ENCODE results near the gene SLC5A5. TPM values are rescaled to one million over a fixed set of nuclear protein-coding genes. Genes with fewer than 3 reads are reported as not detected.

The SLC5A5 gene
- total and polyA plus RNA-seq, 3 experiments from 2014 or later = 0.33 to 1.7 (median 1.2) TPM

DNA sequence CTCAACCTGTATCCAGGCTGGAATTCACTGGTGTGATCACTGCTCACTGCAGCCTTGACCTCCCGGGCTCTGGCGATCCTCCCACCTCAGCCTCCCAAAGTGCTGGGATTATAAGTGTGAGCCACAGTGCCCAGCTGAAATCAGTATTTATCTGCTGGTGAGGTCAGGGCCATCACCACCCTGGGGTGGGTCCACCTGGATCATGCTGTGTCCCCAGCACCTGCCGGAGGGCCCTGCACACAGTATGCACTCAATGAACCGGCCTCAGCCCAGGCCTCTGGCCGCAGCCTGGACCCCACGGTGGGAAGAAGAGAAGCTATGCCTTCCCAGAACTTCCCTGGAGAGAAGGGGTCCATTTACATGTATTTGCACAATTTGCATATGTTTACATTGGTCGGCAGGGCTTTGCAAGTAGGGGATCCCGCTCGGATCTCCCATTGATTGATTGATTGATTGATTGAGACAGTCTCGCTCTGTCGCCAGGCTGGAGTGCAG is 2.6 kb upstream of the SLC5A5 start:
- Histone ChIP-seq H3K27me3 (ENCODE audit: insufficient read depth, low read length, poor library complexity, severe bottlenecking) (no peaks in the 10 kb centered on the region), H3K4me1 (ENCODE audit: insufficient read depth, low read length) (peaks cover 19% of the 10 kb centered on the region), H3K27ac (ENCODE audit: low read depth, low read length) (no peak overlapping the region), H3K4me3 (ENCODE audit: low read length) (no peak overlapping the region), H3K9me3 (ENCODE audit: low read length) (no peaks in the 10 kb centered on the region), H3K36me3 (ENCODE audit: insufficient read depth, low read length) (no peaks in the 10 kb centered on the region)
- Mint-ChIP-seq H3K9me3 (no peaks in the 10 kb centered on the region), H3K4me3 (no peak overlapping the region), H3K27ac (no peak overlapping the region), H3K27me3 (peaks cover 0 to 2% of the 10 kb centered on the region in 2 donors), H3K4me1 (peaks cover 0 to 31% (median 4%) of the 10 kb centered on the region in 3 donors), H3K36me3 (peaks cover 0 to 17% (median 2%) of the 10 kb centered on the region in 3 donors)
- ChIA-PET CTCF (interaction anchor here (1.2 kb wide), 1 partner anchor 63 kb away, joined by 3 read pairs; the partner anchor contains the start of gene CCDC124), POLR2A (no interaction called here)
- DNase-seq = no peak

GRCh38 chr19:17871032-17871877 is 490 bp upstream of the SLC5A5 start:
- Mint-ChIP-seq H3K27ac (no peak overlapping the region), H3K36me3 (no peaks in the 10 kb centered on the region), H3K27me3 (peaks cover 0 to 3% of the 10 kb centered on the region in 2 donors), H3K4me1 (peaks cover 0 to 31% (median 6%) of the 10 kb centered on the region in 3 donors), H3K4me3 (peak overlapping the region in 5 of 7 donors; percentile 50 to 75 (median 71)), H3K9me3 (no peaks in the 10 kb centered on the region)
- POLR2A ChIA-PET = interaction anchor here (0.6 to 2.8 kb wide), 2 partner anchors 11 to 61 kb away, joined by 3 to 15 read pairs; partner anchors contain the start of gene RPL18A
- DNase-seq = no peak
- CTCF ChIA-PET = interaction anchor here (0.8 to 4.2 kb wide), 3 partner anchors 12 to 62 kb away, joined by 3 to 21 read pairs (median 5); partner anchors contain the start of genes CCDC124 and RPL18A
- Histone ChIP-seq H3K27ac (ENCODE audit: low read depth, low read length) (no peak overlapping the region), H3K4me1 (ENCODE audit: insufficient read depth, low read length) (peaks cover 19% of the 10 kb centered on the region), H3K36me3 (ENCODE audit: insufficient read depth, low read length) (no peaks in the 10 kb centered on the region), H3K4me3 (ENCODE audit: low read length) (peak overlapping the region; percentile 44), H3K27me3 (ENCODE audit: insufficient read depth, low read length, poor library complexity, severe bottlenecking) (no peaks in the 10 kb centered on the region), H3K9me3 (ENCODE audit: low read length) (no peaks in the 10 kb centered on the region)

- H3K4me3 Mint-ChIP-seq = peak overlapping the region; percentile 35 to 90 (median 58)
These were observed 681 bp downstream of the SLC5A5 start for GRCh38 chr19:17872251-17873001.

DNA sequence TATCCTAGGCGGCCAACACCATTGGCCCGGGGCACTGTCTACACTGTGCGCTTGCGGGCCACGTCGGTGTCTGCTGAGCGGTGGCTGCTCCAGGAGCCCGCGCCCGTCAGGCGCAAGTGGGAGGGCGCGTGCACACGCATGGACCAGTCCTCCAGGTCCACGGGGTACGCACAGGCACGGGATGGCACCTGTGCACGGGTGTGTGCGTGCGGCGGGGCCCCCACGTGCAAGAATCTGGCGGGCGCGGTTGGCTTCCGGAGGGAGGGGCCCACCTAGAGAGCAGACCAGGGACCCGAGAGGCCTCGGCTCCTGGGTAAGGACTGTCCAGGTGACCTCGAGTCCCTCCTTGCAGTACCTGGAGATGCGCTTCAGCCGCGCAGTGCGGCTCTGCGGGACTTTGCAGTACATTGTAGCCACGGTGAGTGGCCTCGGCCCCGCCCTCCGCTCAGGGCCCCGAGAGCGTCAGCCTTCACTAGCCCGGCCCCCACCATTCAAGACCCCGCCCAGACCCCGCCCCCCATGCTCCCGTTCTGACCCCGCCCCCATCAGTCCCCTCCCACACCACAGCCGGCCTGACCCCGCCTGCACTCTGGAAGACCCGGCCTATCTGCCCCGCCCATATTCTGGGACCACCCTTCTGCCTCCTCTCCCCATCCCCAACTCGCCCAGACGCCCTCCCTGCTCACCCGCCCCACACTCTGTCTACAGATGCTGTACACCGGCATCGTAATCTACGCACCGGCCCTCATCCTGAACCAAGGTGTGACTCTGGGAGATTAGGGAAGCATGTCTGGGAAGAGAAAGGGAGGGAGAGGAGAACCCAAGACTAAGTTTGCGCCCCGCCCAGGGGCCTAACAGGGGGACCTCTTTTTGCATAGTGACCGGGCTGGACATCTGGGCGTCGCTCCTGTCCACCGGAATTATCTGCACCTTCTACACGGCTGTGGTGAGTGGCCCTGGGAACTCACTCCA is 2.3 kb downstream of the SLC5A5 start:
- peak overlapping the region; percentile 69 to 85 (median 77) for H3K4me3 Mint-ChIP-seq
- no peaks in the 10 kb centered on the region for H3K36me3 ChIP-seq (ENCODE audit: insufficient read depth, low read length)
- H3K4me1 ChIP-seq (ENCODE audit: insufficient read depth, low read length) = peaks cover 19% of the 10 kb centered on the region
- H3K27ac ChIP-seq (ENCODE audit: low read depth, low read length) = no peak overlapping the region
- H3K27ac Mint-ChIP-seq = peak overlapping the region in 4 of 8 donors; percentile 18 to 76 (median 64)
- H3K9me3 ChIP-seq (ENCODE audit: low read length) = no peaks in the 10 kb centered on the region
- peak overlapping the region; percentile 61 for H3K4me3 ChIP-seq (ENCODE audit: low read length)
- H3K9me3 Mint-ChIP-seq = no peaks in the 10 kb centered on the region
- POLR2A ChIA-PET = no interaction called here
- no peaks in the 10 kb centered on the region for H3K36me3 Mint-ChIP-seq
- DNase-seq = peak; percentile 47 to 75 (median 57)
- CTCF ChIA-PET = interaction anchor here (0.9 to 4.2 kb wide), 2 partner anchors 14 to 15 kb away, joined by 3 to 21 read pairs; partner anchors contain the start of gene RPL18A
- no peaks in the 10 kb centered on the region for H3K27me3 ChIP-seq (ENCODE audit: insufficient read depth, low read length, poor library complexity, severe bottlenecking)
- peaks cover 0 to 3% of the 10 kb centered on the region in 2 donors for H3K27me3 Mint-ChIP-seq
- peaks cover 0 to 31% (median 6%) of the 10 kb centered on the region in 3 donors for H3K4me1 Mint-ChIP-seq

More at GRCh38 chr19:17872251-17873001, 681 bp downstream of the SLC5A5 start:
- Mint-ChIP-seq H3K27me3 (peaks cover 0 to 3% of the 10 kb centered on the region in 2 donors), H3K27ac (peak overlapping the region in 1 of 8 donors; percentile 63), H3K9me3 (no peaks in the 10 kb centered on the region), H3K36me3 (no peaks in the 10 kb centered on the region), H3K4me1 (peaks cover 0 to 31% (median 6%) of the 10 kb centered on the region in 3 donors)
- H3K27me3 ChIP-seq (ENCODE audit: insufficient read depth, low read length, poor library complexity, severe bottlenecking) = no peaks in the 10 kb centered on the region
- no peak overlapping the region for H3K27ac ChIP-seq (ENCODE audit: low read depth, low read length)
- peak in 1 of 5 donors; percentile 35 for DNase-seq
- POLR2A ChIA-PET = interaction anchor here (2.8 kb wide), 1 partner anchor 13 kb away, joined by 15 read pairs; the partner anchor contains the start of gene RPL18A
- no peaks in the 10 kb centered on the region for H3K36me3 ChIP-seq (ENCODE audit: insufficient read depth, low read length)
- peak overlapping the region; percentile 61 for H3K4me3 ChIP-seq (ENCODE audit: low read length)
- H3K4me1 ChIP-seq (ENCODE audit: insufficient read depth, low read length) = peaks cover 19% of the 10 kb centered on the region
- CTCF ChIA-PET = interaction anchor here (0.5 to 4.2 kb wide), 3 partner anchors 13 to 954 kb away, joined by 3 to 21 read pairs (median 5); partner anchors contain the start of genes CCDC124 and RPL18A
- H3K9me3 ChIP-seq (ENCODE audit: low read length) = no peaks in the 10 kb centered on the region

DNA sequence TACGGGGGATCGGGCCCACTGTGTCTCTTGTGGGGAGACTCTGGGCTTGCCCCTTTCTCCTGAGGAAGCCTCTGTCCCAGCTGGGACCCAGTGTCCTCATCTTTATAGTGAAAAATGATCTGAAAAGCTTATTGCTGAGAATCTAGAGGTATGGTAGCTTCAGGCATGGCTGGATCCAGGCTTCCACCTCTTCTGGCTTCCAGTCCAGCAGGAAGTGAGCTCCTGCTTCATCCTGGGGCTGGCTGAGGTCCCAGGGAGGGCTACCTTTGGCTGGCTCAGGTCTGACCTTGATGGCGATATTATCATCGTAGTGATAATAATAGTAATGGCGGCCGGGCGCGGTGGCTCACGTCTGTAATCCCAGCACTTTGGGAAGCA is 3.0 kb downstream of the SLC5A5 start:
- Histone ChIP-seq H3K27me3 (ENCODE audit: insufficient read depth, low read length, poor library complexity, severe bottlenecking) (no peaks in the 10 kb centered on the region), H3K36me3 (ENCODE audit: insufficient read depth, low read length) (no peaks in the 10 kb centered on the region), H3K4me3 (ENCODE audit: low read length) (no peak overlapping the region), H3K4me1 (ENCODE audit: insufficient read depth, low read length) (peaks cover 19% of the 10 kb centered on the region), H3K27ac (ENCODE audit: low read depth, low read length) (no peak overlapping the region), H3K9me3 (ENCODE audit: low read length) (no peaks in the 10 kb centered on the region)
- DNase-seq = no peak
- H3K27me3 Mint-ChIP-seq = peaks cover 0 to 3% of the 10 kb centered on the region in 2 donors
- H3K9me3 Mint-ChIP-seq = no peaks in the 10 kb centered on the region
- CTCF ChIA-PET = interaction anchor here (0.9 kb wide), 1 partner anchor 15 kb away, joined by 3 read pairs; the partner anchor contains the start of gene RPL18A
- peaks cover 0 to 31% (median 6%) of the 10 kb centered on the region in 3 donors for H3K4me1 Mint-ChIP-seq
- peak overlapping the region in 2 of 8 donors; percentile 18 to 68 for H3K27ac Mint-ChIP-seq
- H3K4me3 Mint-ChIP-seq = peak overlapping the region in 6 of 7 donors; percentile 37 to 74 (median 68)
- H3K36me3 Mint-ChIP-seq = no peaks in the 10 kb centered on the region
- POLR2A ChIA-PET = no interaction called here

DNA sequence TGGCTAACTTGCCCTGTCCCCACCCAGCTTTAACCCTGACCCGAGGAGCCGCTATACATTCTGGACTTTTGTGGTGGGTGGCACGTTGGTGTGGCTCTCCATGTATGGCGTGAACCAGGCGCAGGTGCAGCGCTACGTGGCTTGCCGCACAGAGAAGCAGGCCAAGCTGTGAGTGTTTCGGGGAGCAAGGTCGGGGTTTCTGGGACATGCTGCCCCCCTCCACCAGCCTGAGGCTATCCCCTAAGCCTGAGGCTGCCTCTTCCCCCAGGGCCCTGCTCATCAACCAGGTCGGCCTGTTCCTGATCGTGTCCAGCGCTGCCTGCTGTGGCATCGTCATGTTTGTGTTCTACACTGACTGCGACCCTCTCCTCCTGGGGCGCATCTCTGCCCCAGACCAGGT is 6.0 kb downstream of the SLC5A5 start:
- Mint-ChIP-seq H3K36me3 (no peaks in the 10 kb centered on the region), H3K4me1 (peaks cover 0 to 18% (median 4%) of the 10 kb centered on the region in 3 donors), H3K27me3 (peaks cover 0 to 1% of the 10 kb centered on the region in 2 donors), H3K4me3 (no peak overlapping the region), H3K27ac (no peak overlapping the region), H3K9me3 (no peaks in the 10 kb centered on the region)
- H3K4me3 ChIP-seq (ENCODE audit: low read length) = no peak overlapping the region
- POLR2A ChIA-PET = no interaction called here
- no peak for DNase-seq
- H3K27ac ChIP-seq (ENCODE audit: low read depth, low read length) = no peak overlapping the region
- H3K9me3 ChIP-seq (ENCODE audit: low read length) = no peaks in the 10 kb centered on the region
- CTCF ChIA-PET = no interaction called here
- no peaks in the 10 kb centered on the region for H3K27me3 ChIP-seq (ENCODE audit: insufficient read depth, low read length, poor library complexity, severe bottlenecking)
- H3K36me3 ChIP-seq (ENCODE audit: insufficient read depth, low read length) = no peaks in the 10 kb centered on the region
- H3K4me1 ChIP-seq (ENCODE audit: insufficient read depth, low read length) = peaks cover 12% of the 10 kb centered on the region

DNA sequence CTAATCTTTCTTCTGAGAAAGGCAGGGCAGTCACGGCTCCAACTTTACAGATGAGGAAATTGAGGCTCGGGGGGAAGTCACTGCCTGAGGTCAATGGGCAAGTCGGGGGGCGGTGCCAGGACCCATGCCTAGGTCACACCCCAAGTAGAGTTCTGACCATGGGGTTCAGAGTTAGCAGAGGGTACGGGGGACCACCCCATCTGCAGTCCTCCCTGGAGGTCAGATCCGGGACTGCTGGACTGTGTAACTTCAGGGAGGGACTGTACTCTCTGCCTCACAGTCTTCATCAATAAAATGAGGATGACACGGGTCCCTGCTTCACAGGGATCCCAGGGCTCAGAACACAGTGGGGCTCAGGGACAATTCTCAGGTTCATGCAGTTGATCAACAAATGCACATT is 7.7 kb downstream of the SLC5A5 start:
- Mint-ChIP-seq H3K4me1 (peaks cover 0 to 3% (median 2%) of the 10 kb centered on the region in 3 donors), H3K36me3 (no peaks in the 10 kb centered on the region), H3K4me3 (no peak overlapping the region), H3K9me3 (peaks cover 0 to 2% (median 0%) of the 10 kb centered on the region in 5 donors), H3K27me3 (peaks cover 0 to 1% of the 10 kb centered on the region in 2 donors), H3K27ac (no peak overlapping the region)
- DNase-seq = no peak
- H3K4me1 ChIP-seq (ENCODE audit: insufficient read depth, low read length) = no peaks in the 10 kb centered on the region
- no peaks in the 10 kb centered on the region for H3K36me3 ChIP-seq (ENCODE audit: insufficient read depth, low read length)
- H3K4me3 ChIP-seq (ENCODE audit: low read length) = no peak overlapping the region
- no peak overlapping the region for H3K27ac ChIP-seq (ENCODE audit: low read depth, low read length)
- no peaks in the 10 kb centered on the region for H3K9me3 ChIP-seq (ENCODE audit: low read length)
- POLR2A ChIA-PET = interaction anchor here (0.6 kb wide), 1 partner anchor 185 kb away, joined by 14 read pairs; no protein-coding TSS in a partner anchor
- CTCF ChIA-PET = interaction anchor here (0.8 to 1.3 kb wide), 2 partner anchors 20 to 50 kb away, joined by 3 read pairs; partner anchors contain the start of gene RPL18A
- H3K27me3 ChIP-seq (ENCODE audit: insufficient read depth, low read length, poor library complexity, severe bottlenecking) = no peaks in the 10 kb centered on the region

Measured in CD8-positive, alpha-beta memory T cell (primary cell).